ENCODE measurements around the gene ARHGDIG. TPM values are rescaled to one million over a fixed set of nuclear protein-coding genes. Genes with fewer than 3 reads are reported as not detected.
"Not testable (repeated sequence)": the region's sequence is repeated elsewhere in the genome, so short reads cannot be mapped to it uniquely, and the experiment has no call there.

Gene ARHGDIG
- total and polyA plus RNA-seq, 2 of the 4 experiments (the other 2 are of a cell fraction): 0.24 to 0.36 TPM

- intact Hi-C loops (cut with micrococcal nuclease): no loop called here
- no peak overlapping the region for H2BK15ac ChIP-seq (ENCODE audit: low read depth, low read length)
- no peak overlapping the region for H3K56ac ChIP-seq (ENCODE audit: extremely low read depth, insufficient read depth, low read length)
- H3K4me2 ChIP-seq (ENCODE audit: low read depth, low read length): no peak overlapping the region
- H3K27me3 ChIP-seq (ENCODE audit: control insufficient read depth, insufficient read depth, low read length): no peaks in the 10 kb centered on the region
- no peaks in the 10 kb centered on the region for H3K9me1 ChIP-seq (ENCODE audit: insufficient read depth, low read length)
- no peak overlapping the region for H3K27ac ChIP-seq (ENCODE audit: insufficient read depth, low read length)
- no peak for DNase-seq
- dilution Hi-C loops (cut with HindIII; ENCODE audit: low sequenced_read_pairs, unreplicated experiment): no loop called here
- no peak overlapping the region for H2BK20ac ChIP-seq (ENCODE audit: low read depth, low read length)
- no peak overlapping the region for H2AFZ ChIP-seq (replicated peaks; ENCODE audit: low read length, poor library complexity)
- no peak overlapping the region for H3K4me3 ChIP-seq (ENCODE audit: insufficient read depth, low read depth, low read length)
- H2AK9ac ChIP-seq (replicated peaks; ENCODE audit: low read depth, low read length, poor library complexity): no peak overlapping the region
- H3K23ac ChIP-seq (ENCODE audit: low read depth, low read length): no peak overlapping the region
- POLR2A ChIA-PET (ENCODE audit: unreplicated experiment): no interaction called here
- no peak for ATAC-seq (ENCODE audit: low read depth)
- no peaks in the 10 kb centered on the region for H3K79me1 ChIP-seq (ENCODE audit: low read depth in 1 of 2, low read length in 2 of 2)
- no TSS peak for BruUV-seq (replicated peaks)
- CTCF ChIA-PET: no interaction called here
- no peak overlapping the region for H2AK5ac ChIP-seq (ENCODE audit: low read depth, low read length)
- no peak overlapping the region for H3K14ac ChIP-seq (replicated peaks; ENCODE audit: low read depth, low read length)
- H4K5ac ChIP-seq (ENCODE audit: low read depth, low read length): no peak overlapping the region
- no peak overlapping the region for H3K4ac ChIP-seq (ENCODE audit: low read depth, low read length)
- TF ChIP-seq USF2 (IDR thresholded peaks at IDR 0.05; ENCODE audit: low read depth, low read length) (no peak), RFX5 (IDR thresholded peaks at IDR 0.05; ENCODE audit: low read depth, low read length) (no peak), BHLHE40 (IDR thresholded peaks at IDR 0.05; ENCODE audit: low read depth, low read length) (no peak), MAZ (IDR thresholded peaks at IDR 0.05; ENCODE audit: borderline replicate concordance, low read depth, low read length) (no peak)
- in situ Hi-C loops (cut with MboI; ENCODE audit: low sequenced_read_pairs): no loop called here
- no peak overlapping the region for H2BK5ac ChIP-seq (ENCODE audit: low read depth, low read length, poor library complexity, severe bottlenecking)
- H2BK120ac ChIP-seq (ENCODE audit: low read depth, low read length): no peak overlapping the region
- no peaks in the 10 kb centered on the region for H4K20me1 ChIP-seq (ENCODE audit: insufficient read depth, low read length)
- H3K9ac ChIP-seq (ENCODE audit: low read depth, low read length): no peak overlapping the region
- WGBS, 2 experiments (ENCODE audit: extremely low coverage in 2 of 2, insufficient read length in 1 of 2): no CpG with 5 or more reads among the region's 6 CpGs
- H4K91ac ChIP-seq (ENCODE audit: insufficient read depth, low read depth, low read length): no peak overlapping the region
- H3K4me1 ChIP-seq (ENCODE audit: control insufficient read depth, insufficient read depth, low read length): no peaks in the 10 kb centered on the region
- no peak overlapping the region for H3K18ac ChIP-seq (ENCODE audit: low read depth, low read length)
- no peaks in the 10 kb centered on the region for H3K9me3 ChIP-seq (ENCODE audit: control insufficient read depth, insufficient read depth, low read length)
- no peak overlapping the region for H4K8ac ChIP-seq (ENCODE audit: low read depth in 2 of 2, low read length in 2 of 2)
- H3K36me3 ChIP-seq (ENCODE audit: control insufficient read depth, insufficient read depth, low read length): peaks cover 27% of the 10 kb centered on the region
These were observed 25.2 kb upstream of the ARHGDIG start for GRCh38 chr16:255183-255582.

GRCh38 chr16:258091-258490, 22.3 kb upstream of the ARHGDIG start:
- H3K23ac ChIP-seq (ENCODE audit: low read depth, low read length); dilution Hi-C loops (cut with HindIII; ENCODE audit: low sequenced_read_pairs, unreplicated experiment); H3K18ac ChIP-seq (ENCODE audit: low read depth, low read length); H2BK20ac ChIP-seq (ENCODE audit: low read depth, low read length); POLR2A ChIA-PET (ENCODE audit: unreplicated experiment); H3K9me3 ChIP-seq (ENCODE audit: control insufficient read depth, insufficient read depth, low read length); H2AK5ac ChIP-seq (ENCODE audit: low read depth, low read length); H3K14ac ChIP-seq (replicated peaks; ENCODE audit: low read depth, low read length); H2BK120ac ChIP-seq (ENCODE audit: low read depth, low read length); DNase-seq; CTCF ChIA-PET; H3K4me1 ChIP-seq (ENCODE audit: control insufficient read depth, insufficient read depth, low read length); H4K91ac ChIP-seq (ENCODE audit: insufficient read depth, low read depth, low read length); H4K8ac ChIP-seq (ENCODE audit: low read depth in 2 of 2, low read length in 2 of 2); H3K27ac ChIP-seq (ENCODE audit: insufficient read depth, low read length); H3K9me1 ChIP-seq (ENCODE audit: insufficient read depth, low read length); ATAC-seq (ENCODE audit: low read depth); H3K56ac ChIP-seq (ENCODE audit: extremely low read depth, insufficient read depth, low read length); in situ Hi-C loops (cut with MboI; ENCODE audit: low sequenced_read_pairs); H2BK15ac ChIP-seq (ENCODE audit: low read depth, low read length); H3K9ac ChIP-seq (ENCODE audit: low read depth, low read length); H2AFZ ChIP-seq (replicated peaks; ENCODE audit: low read length, poor library complexity); H4K5ac ChIP-seq (ENCODE audit: low read depth, low read length); H2AK9ac ChIP-seq (replicated peaks; ENCODE audit: low read depth, low read length, poor library complexity); H3K4me3 ChIP-seq (ENCODE audit: insufficient read depth, low read depth, low read length); BruUV-seq (replicated peaks); H3K4ac ChIP-seq (ENCODE audit: low read depth, low read length); H3K27me3 ChIP-seq (ENCODE audit: control insufficient read depth, insufficient read depth, low read length); H3K4me2 ChIP-seq (ENCODE audit: low read depth, low read length); H2BK5ac ChIP-seq (ENCODE audit: low read depth, low read length, poor library complexity, severe bottlenecking); H4K20me1 ChIP-seq (ENCODE audit: insufficient read depth, low read length); intact Hi-C loops (cut with micrococcal nuclease); H3K79me1 ChIP-seq (ENCODE audit: low read depth in 1 of 2, low read length in 2 of 2): not testable (repeated sequence)
- 100% methylated on average over 1 of the region's 13 CpGs; no CpG with 5 or more reads in 1 of the 2 experiments for WGBS, 2 experiments (ENCODE audit: extremely low coverage in 2 of 2, insufficient read length in 1 of 2)
- H3K36me3 ChIP-seq (ENCODE audit: control insufficient read depth, insufficient read depth, low read length): peaks cover 42% of the 10 kb centered on the region
